A549 (cell line): ENCODE measurements around the gene KRT40.

Experiments
- CBX2 ChIP-seq: fragments of 200-600 bp; sonication (generic); IDR thresholded peaks from 2 replicates; pipeline ENCODE4 v1.6.1; 2016; ENCODE audit warnings: low read depth, mild to moderate bottlenecking, borderline replicate concordance
- EP300 ChIP-seq, 2 experiments: fragments of >200 bp; sonication (Bioruptor Twin); formaldehyde crosslinking; IDR thresholded peaks; 2 replicates in 1 of 2; 3 replicates in 1 of 2; pipeline ENCODE4 v1.6.1; 2016 to 2017
- ESRRA ChIP-seq: fragments of 150-350 bp; IDR thresholded peaks from 2 replicates; pipeline ENCODE4 v1.6.1; 2014; ENCODE audit warnings: mild to moderate bottlenecking, low read length, borderline replicate concordance
- MYC ChIP-seq: IDR thresholded peaks from 2 replicates; pipeline ENCODE4 v1.6.1; 2012; ENCODE audit warnings: mild to moderate bottlenecking, inconsistent platforms, low read length, improper control_type of control experiment, borderline replicate concordance
- RAD21 ChIP-seq, 2 experiments: fragments of >200 bp in 1 of 2; sonication (Bioruptor Twin) in 1 of 2; formaldehyde crosslinking in 1 of 2; IDR thresholded peaks in 1 of 2; conservative IDR thresholded peaks in 1 of 2; 2 replicates in 1 of 2; 3 replicates in 1 of 2; pipeline ENCODE4 v1.6.1; 2012 to 2018; ENCODE audit warnings: inconsistent platforms in 1 of 2
- RARB ChIP-seq: fragments of 250-450 bp; sonication (Bioruptor Pico); IDR thresholded peaks from 2 replicates; pipeline ENCODE4 v1.8.0; 2021; ENCODE audit warnings: mild to moderate bottlenecking, moderate library complexity
- TF ChIP-seq, protein P1 (sequence below): fragments of >200 bp; sonication (Bioruptor Twin); formaldehyde crosslinking; IDR thresholded peaks from 3 replicates; pipeline ENCODE4 v1.5.1; 2016

DNA sequence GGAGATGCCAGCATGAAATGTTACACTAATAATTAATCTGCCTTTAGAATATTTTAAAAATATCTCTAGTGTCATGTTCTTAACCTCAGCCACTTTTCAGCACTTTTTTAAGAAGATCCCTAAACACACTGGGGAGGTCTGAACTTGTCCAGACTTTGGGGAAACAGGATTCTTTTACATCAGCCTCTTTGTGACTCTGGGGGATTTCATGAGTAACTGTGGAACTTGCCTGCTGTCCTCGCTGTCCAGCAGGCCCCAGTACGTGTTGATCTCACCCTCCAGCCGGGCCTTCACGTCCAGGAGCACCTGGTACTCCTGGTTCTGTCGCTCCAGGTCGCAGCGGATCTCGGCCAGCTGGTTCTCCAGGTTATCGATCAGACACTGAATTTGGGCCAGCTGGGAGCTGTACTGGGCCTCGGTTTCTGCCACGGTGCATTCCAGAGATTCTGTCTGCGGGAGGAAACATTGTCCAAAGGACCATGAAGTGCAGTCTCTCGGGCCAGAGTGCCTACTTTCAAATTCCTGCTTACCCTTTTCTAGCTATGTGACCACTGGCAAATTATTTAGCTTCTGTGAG, 5.5 kb downstream of the KRT40 start:
- TF ChIP-seq ESRRA (no peak), RAD21 (conservative IDR thresholded peaks at IDR 0.05 in 1 of 2, IDR thresholded peaks at IDR 0.05 in 1 of 2) (no peak), MYC (no peak), EP300 (IDR thresholded peaks at IDR 0.05) (no peak), RARB (no peak), CBX2 (no peak)
- TF ChIP-seq, protein P1, sequence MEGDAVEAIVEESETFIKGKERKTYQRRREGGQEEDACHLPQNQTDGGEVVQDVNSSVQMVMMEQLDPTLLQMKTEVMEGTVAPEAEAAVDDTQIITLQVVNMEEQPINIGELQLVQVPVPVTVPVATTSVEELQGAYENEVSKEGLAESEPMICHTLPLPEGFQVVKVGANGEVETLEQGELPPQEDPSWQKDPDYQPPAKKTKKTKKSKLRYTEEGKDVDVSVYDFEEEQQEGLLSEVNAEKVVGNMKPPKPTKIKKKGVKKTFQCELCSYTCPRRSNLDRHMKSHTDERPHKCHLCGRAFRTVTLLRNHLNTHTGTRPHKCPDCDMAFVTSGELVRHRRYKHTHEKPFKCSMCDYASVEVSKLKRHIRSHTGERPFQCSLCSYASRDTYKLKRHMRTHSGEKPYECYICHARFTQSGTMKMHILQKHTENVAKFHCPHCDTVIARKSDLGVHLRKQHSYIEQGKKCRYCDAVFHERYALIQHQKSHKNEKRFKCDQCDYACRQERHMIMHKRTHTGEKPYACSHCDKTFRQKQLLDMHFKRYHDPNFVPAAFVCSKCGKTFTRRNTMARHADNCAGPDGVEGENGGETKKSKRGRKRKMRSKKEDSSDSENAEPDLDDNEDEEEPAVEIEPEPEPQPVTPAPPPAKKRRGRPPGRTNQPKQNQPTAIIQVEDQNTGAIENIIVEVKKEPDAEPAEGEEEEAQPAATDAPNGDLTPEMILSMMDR, result no peak
